Keratinocyte (primary cell): Measurements from ENCODE around the gene AOPEP. TPM values are rescaled to one million over a fixed set of nuclear protein-coding genes. Genes with fewer than 3 reads are reported as not detected.

Source experiments
- DNase-seq: peaks from one replicate; pipeline ENCODE4 v3.0.0-alpha.2; 2011; ENCODE audit warnings: low read depth, missing footprints, low spot score
- FAIRE-seq: peaks from 2 replicates; lab custom pipeline; 2011; peaks lifted over from hg19 to GRCh38; lab: Jason Lieb, UNC
- H2AFZ ChIP-seq: 2 replicates; pipeline ENCODE4 v1.6.0; 2012; ENCODE audit warnings: low read length, control low read depth, inconsistent platforms; ENCODE audit not compliant: control insufficient read depth
- H3K27ac ChIP-seq: 2 replicates; pipeline ENCODE4 v1.5.1; 2011; ENCODE audit warnings: low read length; ENCODE audit not compliant: control insufficient read depth, insufficient read depth
- H3K27me3 ChIP-seq: 3 replicates; pipeline ENCODE4 v1.6.0; 2011; ENCODE audit warnings: low read length; ENCODE audit not compliant: control insufficient read depth, insufficient read depth; ENCODE audit errors: extremely low read depth
- H3K36me3 ChIP-seq, 2 experiments: 2 replicates in 1 of 2; 3 replicates in 1 of 2; pipeline ENCODE4 v1.5.1; 2011; ENCODE audit warnings: low read length in 2 of 2, mild to moderate bottlenecking in 1 of 2; ENCODE audit not compliant: control insufficient read depth in 2 of 2, insufficient read depth in 2 of 2; ENCODE audit errors: extremely low read depth in 1 of 2
- H3K4me1 ChIP-seq: 3 replicates; pipeline ENCODE4 v1.5.1; 2011; ENCODE audit warnings: low read length; ENCODE audit not compliant: control insufficient read depth, insufficient read depth; ENCODE audit errors: extremely low read depth
- H3K4me2 ChIP-seq: 3 replicates; pipeline ENCODE4 v1.6.0; 2011; ENCODE audit warnings: low read depth, low read length; ENCODE audit not compliant: control insufficient read depth, insufficient read depth; ENCODE audit errors: extremely low read depth
- H3K4me3 ChIP-seq, 3 experiments: fragments of 200-600 bp in 1 of 3; sonication (generic) in 1 of 3; 2 replicates in 2 of 3; 3 replicates in 1 of 3; pipeline ENCODE4 v1.5.1; 2011 to 2016; ENCODE audit warnings: low read length in 3 of 3, mild to moderate bottlenecking in 3 of 3, control low read depth in 2 of 3, inconsistent platforms in 1 of 3, low read depth in 1 of 3, mixed read lengths in 1 of 3, mixed run types in 1 of 3, moderate library complexity in 1 of 3; ENCODE audit not compliant: control insufficient read depth in 2 of 3, insufficient read depth in 2 of 3; ENCODE audit errors: extremely low read depth in 1 of 3
- H3K79me2 ChIP-seq: 2 replicates; pipeline ENCODE4 v1.6.0; 2012; ENCODE audit warnings: low read length; ENCODE audit not compliant: control insufficient read depth, insufficient read depth
- H3K9ac ChIP-seq: 3 replicates; pipeline ENCODE4 v1.6.0; 2011; ENCODE audit warnings: low read length; ENCODE audit not compliant: control insufficient read depth, insufficient read depth; ENCODE audit errors: extremely low read depth
- H3K9me1 ChIP-seq: 3 replicates; pipeline ENCODE4 v1.6.0; 2011; ENCODE audit warnings: low read length; ENCODE audit not compliant: control insufficient read depth, insufficient read depth; ENCODE audit errors: extremely low read depth
- H3K9me3 ChIP-seq: 2 replicates; pipeline ENCODE4 v1.5.1; 2012; ENCODE audit warnings: low read depth, low read length; ENCODE audit not compliant: control insufficient read depth
- H4K20me1 ChIP-seq: 3 replicates; pipeline ENCODE4 v1.6.0; 2011; ENCODE audit warnings: low read length; ENCODE audit not compliant: control insufficient read depth, insufficient read depth; ENCODE audit errors: extremely low read depth
- CTCF ChIP-seq, 3 experiments: IDR thresholded peaks in 1 of 3; conservative IDR thresholded peaks in 1 of 3; optimal IDR thresholded peaks in 1 of 3; 2 replicates in 2 of 3; 3 replicates in 1 of 3; pipeline versions ENCODE3 to v1.5.1; 2011; ENCODE audit warnings: low read length in 3 of 3, mild to moderate bottlenecking in 3 of 3, moderate library complexity in 2 of 3, control low read depth in 1 of 3, inconsistent platforms in 1 of 3; ENCODE audit not compliant: insufficient read depth in 2 of 3; ENCODE audit errors: extremely low read depth in 1 of 3
- EZH2 ChIP-seq: IDR thresholded peaks from one replicate; pipeline ENCODE4 v1.6.1; 2012; ENCODE audit warnings: inconsistent platforms, mild to moderate bottlenecking, low read length, moderate library complexity
- dilution Hi-C: fragments of 300-500 bp; cut with MboI; formaldehyde crosslinking; loops from one replicate; pipeline ENCODE4 v1.7.0; 2020; ENCODE audit warnings: low sequenced_read_pairs; ENCODE audit not compliant: extremely low pct_ligation_motif_present
- polyA plus RNA-seq, 5 experiments: library from polyadenylated mRNA; depleted of rRNA in 3 of 5; stranded (reverse) in 3 of 5; stranded (forward) in 1 of 5; unstranded in 1 of 5; fragments of >200 nt; gene quantifications; 1 replicate in 1 of 5; 2 replicates in 3 of 5; 3 replicates in 1 of 5; pipeline versions ENCODE4 v1.2.1 to v1.2.3, GENCODE V29; 2011 to 2012; ENCODE audit warnings: missing spikeins in 2 of 5, low read depth in 1 of 5, low replicate concordance in 1 of 5

The AOPEP gene
- polyA plus RNA-seq, 1 donor (not counting 4 experiments of a cell fraction or from before 2014, with no cell fraction given) = 27.0 TPM

- Histone ChIP-seq H3K4me3 (peak overlapping the region; percentile 77 to 90 (median 87)), H3K9ac (peak overlapping the region; percentile 98), H3K79me2 (peaks cover 42% of the 10 kb centered on the region), H3K27me3 (no peaks in the 10 kb centered on the region), H2AFZ (peak overlapping the region; percentile 66), H3K36me3 (peaks cover 0 to 13% of the 10 kb centered on the region in 2 experiments), H3K9me3 (no peaks in the 10 kb centered on the region), H3K4me2 (peak overlapping the region; percentile 84), H3K9me1 (no peaks in the 10 kb centered on the region), H3K4me1 (peaks cover 27% of the 10 kb centered on the region), H4K20me1 (no peaks in the 10 kb centered on the region), H3K27ac (peak overlapping the region; percentile 95)
- dilution Hi-C loops = no loop called here
- no peak for DNase-seq
- TF ChIP-seq EZH2 (no peak), CTCF (optimal IDR thresholded peaks at IDR 0.05 in 1 of 3, IDR thresholded peaks at IDR 0.05 in 1 of 3, conservative IDR thresholded peaks at IDR 0.05 in 1 of 3; ENCODE audit: extremely low read depth in 1 of 3, insufficient read depth in 2 of 3, low read length in 3 of 3) (no peak)
- FAIRE-seq = no peak
Observed at GRCh38 chr9:95004411-95005277, 278.1 kb downstream of the AOPEP start.

GRCh38 chr9:95005278-95006143 is 279.0 kb downstream of the AOPEP start:
- FAIRE-seq (no peak), DNase-seq (no peak)
- Histone ChIP-seq H4K20me1 (no peaks in the 10 kb centered on the region), H3K79me2 (peaks cover 46% of the 10 kb centered on the region), H3K4me3 (peak overlapping the region; percentile 77 to 90 (median 87)), H2AFZ (no peak overlapping the region), H3K27ac (peak overlapping the region; percentile 95), H3K9me1 (no peaks in the 10 kb centered on the region), H3K4me1 (peaks cover 34% of the 10 kb centered on the region), H3K9ac (peak overlapping the region; percentile 98), H3K27me3 (no peaks in the 10 kb centered on the region), H3K36me3 (peaks cover 0 to 16% of the 10 kb centered on the region in 2 experiments), H3K4me2 (peak overlapping the region; percentile 77), H3K9me3 (no peaks in the 10 kb centered on the region)
- dilution Hi-C loops = no loop called here
- TF ChIP-seq EZH2 (no peak), CTCF (optimal IDR thresholded peaks at IDR 0.05 in 1 of 3, IDR thresholded peaks at IDR 0.05 in 1 of 3, conservative IDR thresholded peaks at IDR 0.05 in 1 of 3; ENCODE audit: extremely low read depth in 1 of 3, insufficient read depth in 2 of 3, low read length in 3 of 3) (no peak)
